ENCODE results near the gene DYSF.

GRCh38 chr2:71423817-71424420 lies 29.4 kb upstream of the DYSF start:
- TF ChIP-seq CTCF (IDR thresholded peaks at IDR 0.05) (no peak), POLR2A (IDR thresholded peaks at IDR 0.05) (no peak)
